Natural killer cell treated with Interleukin-12 subunit alpha and Interleukin-12 subunit beta and Interleukin-15 and Interleukin-18, amount 100 ng/mL, for 72 hours (primary cell): Measurements from ENCODE around the gene MACROD1. TPM values are rescaled to one million over a fixed set of nuclear protein-coding genes. Genes with fewer than 3 reads are reported as not detected.

Source experiments
- ATAC-seq, 2 donors: fragments of 150-1000 bp; cut with Tn5 transposase in 1 of 2; sonication (Bioruptor Pico), chemical (Tn5 transposase) in 1 of 2; 2 replicates each; pipeline ENCODE4 v1.10.0; 2021
- DNase-seq: peaks from one replicate; pipeline ENCODE4 v3.0.0; 2022; ENCODE audit warnings: low spot score
- H3K27ac Mint-ChIP-seq, 2 donors: 1 replicate in 1 of 2; 2 replicates in 1 of 2; pipeline ENCODE4 v1.8.0; 2022; ENCODE audit warnings: mixed read lengths in 2 of 2, mild to moderate bottlenecking in 1 of 2, moderate library complexity in 1 of 2
- H3K27me3 Mint-ChIP-seq, 2 donors: 1 replicate in 1 of 2; 2 replicates in 1 of 2; pipeline ENCODE4 v1.8.0; 2022; ENCODE audit warnings: mixed read lengths in 2 of 2
- H3K36me3 Mint-ChIP-seq: one replicate; pipeline ENCODE4 v1.8.0; 2022; ENCODE audit warnings: mixed read lengths
- H3K4me1 Mint-ChIP-seq, 2 donors: 1 replicate in 1 of 2; 2 replicates in 1 of 2; pipeline ENCODE4 v1.8.0; 2022; ENCODE audit warnings: low read depth in 2 of 2, mixed read lengths in 2 of 2, mild to moderate bottlenecking in 1 of 2
- H3K4me3 Mint-ChIP-seq: one replicate; pipeline ENCODE4 v1.8.0; 2022; ENCODE audit warnings: mixed read lengths
- H3K9me3 Mint-ChIP-seq: 2 replicates; pipeline ENCODE4 v1.8.0; 2022; ENCODE audit warnings: mixed read lengths
- total RNA-seq, 2 donors: library from RNA; stranded (reverse); gene quantifications; one replicate each; pipeline ENCODE4 v1.2.3, GENCODE V29; 2022

MACROD1 gene, protein sequence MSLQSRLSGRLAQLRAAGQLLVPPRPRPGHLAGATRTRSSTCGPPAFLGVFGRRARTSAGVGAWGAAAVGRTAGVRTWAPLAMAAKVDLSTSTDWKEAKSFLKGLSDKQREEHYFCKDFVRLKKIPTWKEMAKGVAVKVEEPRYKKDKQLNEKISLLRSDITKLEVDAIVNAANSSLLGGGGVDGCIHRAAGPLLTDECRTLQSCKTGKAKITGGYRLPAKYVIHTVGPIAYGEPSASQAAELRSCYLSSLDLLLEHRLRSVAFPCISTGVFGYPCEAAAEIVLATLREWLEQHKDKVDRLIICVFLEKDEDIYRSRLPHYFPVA
- 10 to 100 TPM in 1 of 2 donors, 1 to 10 TPM in 1; 3.0 to 12.7 TPM for total RNA-seq

DNA sequence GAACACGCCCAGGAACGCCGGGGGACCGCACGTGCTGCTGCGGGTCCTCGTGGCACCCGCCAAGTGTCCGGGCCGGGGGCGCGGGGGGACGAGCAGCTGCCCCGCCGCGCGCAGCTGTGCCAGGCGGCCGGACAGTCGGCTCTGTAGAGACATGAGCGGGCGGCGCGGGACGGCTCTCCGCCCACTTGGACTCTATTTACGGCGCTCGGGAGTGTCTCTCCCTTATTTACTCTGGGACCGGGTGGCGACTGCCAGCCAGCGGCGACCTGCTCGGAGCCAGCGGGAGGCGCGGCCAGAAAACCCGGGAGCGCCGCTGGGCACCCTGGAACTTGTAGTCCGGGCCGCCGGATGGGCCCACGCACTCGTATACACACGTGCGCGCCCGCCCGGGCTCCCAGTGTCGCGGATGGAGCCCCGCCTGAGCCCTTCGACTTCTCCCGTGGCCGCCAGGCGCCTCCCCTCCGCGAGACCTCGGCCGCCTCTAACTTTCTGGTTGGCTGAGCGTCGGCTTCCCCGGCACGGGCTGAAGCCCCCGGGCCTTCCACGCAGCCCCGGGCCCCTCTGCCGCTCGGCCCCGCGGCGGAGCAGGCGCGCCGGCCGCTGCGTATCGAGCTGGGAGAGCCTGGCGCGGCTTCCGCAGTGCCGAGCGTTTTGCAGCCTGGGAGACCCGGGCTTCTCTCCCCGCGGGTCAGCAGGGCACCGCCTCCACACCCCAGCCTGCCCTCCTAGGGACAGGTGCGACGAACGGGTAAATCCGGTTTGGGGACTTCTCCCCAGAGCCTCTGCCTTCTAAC lies at the start of gene MACROD1:
Gene MACROD1, minus strand, starts transcription at position 272 of the 794 bp plus-strand sequence. Its CDS starts 119 bp downstream, at position 153.
- peaks cover 6 to 8% of the 10 kb centered on the region in 2 donors for H3K4me1 Mint-ChIP-seq
- H3K4me3 Mint-ChIP-seq: peak within 1 kb of the TSS; percentile 87
- no peaks in the 10 kb centered on the region for H3K27me3 Mint-ChIP-seq
- ATAC-seq (peak; percentile 96), DNase-seq (peak; percentile 86)
- H3K27ac Mint-ChIP-seq: peak within 1 kb of the TSS in 1 of 2 donors; percentile 61
- H3K9me3 Mint-ChIP-seq: no peaks in the 10 kb centered on the region
- H3K36me3 Mint-ChIP-seq: no peaks in the 10 kb centered on the region

DNA sequence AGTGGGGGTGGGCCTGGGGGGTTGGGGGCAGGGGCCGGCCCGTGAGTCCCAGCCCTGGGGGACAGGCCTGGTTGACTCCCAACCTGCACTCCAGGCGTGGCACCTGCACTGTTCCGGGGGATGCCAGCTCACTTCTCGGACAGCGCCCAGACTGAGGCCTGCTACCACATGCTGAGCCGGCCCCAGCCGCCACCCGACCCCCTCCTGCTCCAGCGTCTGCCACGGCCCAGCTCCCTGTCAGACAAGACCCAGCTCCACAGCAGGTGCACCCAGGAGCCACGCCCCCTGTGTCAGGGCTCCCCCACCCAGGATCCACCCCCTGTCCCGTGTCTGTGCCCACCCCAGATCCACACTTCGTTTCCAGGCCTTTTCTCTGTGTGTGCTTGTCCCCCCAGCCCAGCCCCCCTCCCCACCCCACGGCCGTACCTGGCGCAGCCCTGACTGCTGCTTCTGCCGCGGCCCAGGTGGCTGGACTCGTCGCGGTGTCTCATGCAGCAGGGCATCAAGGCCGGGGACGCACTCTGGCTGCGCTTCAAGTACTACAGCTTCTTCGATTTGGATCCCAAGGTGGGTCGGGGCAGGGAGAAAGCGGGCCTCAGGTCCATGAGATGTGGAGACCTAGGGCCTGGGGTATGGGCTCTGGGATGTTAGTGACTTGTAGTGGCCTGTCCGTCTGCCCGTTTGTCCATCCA lies 45.4 kb upstream of the MACROD1 start:
- no peaks in the 10 kb centered on the region for H3K9me3 Mint-ChIP-seq
- ATAC-seq (no peak), DNase-seq (no peak)
- peak overlapping the region; percentile 13 to 68 for H3K27ac Mint-ChIP-seq
- H3K4me3 Mint-ChIP-seq: no peak overlapping the region
- H3K4me1 Mint-ChIP-seq: peaks cover 27 to 41% of the 10 kb centered on the region in 2 donors
- no peaks in the 10 kb centered on the region for H3K27me3 Mint-ChIP-seq
- H3K36me3 Mint-ChIP-seq: peaks cover 14% of the 10 kb centered on the region

DNA sequence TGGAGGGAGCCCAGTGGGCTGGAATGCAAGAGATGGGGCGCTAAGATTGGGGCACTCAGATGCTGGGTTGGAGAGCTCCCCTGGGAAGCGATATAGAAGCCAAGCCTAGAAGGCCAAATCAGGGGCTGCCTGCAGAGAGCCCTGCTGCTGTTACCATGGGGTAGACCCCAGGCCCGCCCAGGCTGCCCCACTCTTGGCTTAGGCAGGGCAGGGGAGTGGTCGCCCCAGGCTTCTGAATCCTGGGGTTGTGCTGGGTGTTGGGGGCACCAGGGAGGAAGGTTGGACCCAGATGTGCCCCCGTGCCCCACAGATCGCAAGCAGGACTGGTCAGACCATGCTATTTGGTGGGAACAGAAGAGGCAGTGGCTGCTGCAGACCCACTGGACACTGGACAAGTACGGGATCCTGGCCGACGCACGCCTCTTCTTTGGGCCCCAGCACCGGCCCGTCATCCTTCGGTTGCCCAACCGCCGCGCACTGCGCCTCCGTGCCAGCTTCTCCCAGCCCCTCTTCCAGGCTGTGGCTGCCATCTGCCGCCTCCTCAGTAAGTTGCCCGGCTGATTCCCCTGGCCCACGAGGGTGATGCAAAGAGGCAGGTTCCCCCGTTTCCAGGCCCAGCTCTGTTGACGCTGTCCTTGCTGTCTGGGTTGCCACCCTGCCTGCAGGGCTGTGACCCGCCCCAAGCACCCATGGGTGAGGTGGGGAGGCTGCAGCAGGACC lies 44.5 kb upstream of the MACROD1 start:
- H3K36me3 Mint-ChIP-seq: peaks cover 14% of the 10 kb centered on the region

DNA sequence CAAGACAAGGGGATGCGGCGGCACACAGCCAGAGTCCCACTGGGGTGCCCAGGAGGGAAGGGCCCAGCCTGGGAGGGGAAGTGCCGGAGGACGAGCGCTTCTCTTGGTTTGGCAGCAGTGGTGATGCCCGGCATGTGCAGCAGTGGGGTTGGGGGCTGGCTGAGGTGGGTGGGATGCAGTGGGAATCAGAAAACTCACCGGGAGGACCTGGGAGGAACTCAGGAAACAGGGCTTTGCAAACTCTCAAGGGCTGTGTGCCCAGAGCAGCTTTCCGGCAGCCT lies 43.6 kb upstream of the MACROD1 start:
- Mint-ChIP-seq H3K4me3 (peak overlapping the region; percentile 90), H3K9me3 (no peaks in the 10 kb centered on the region), H3K36me3 (peaks cover 11% of the 10 kb centered on the region), H3K27ac (peak overlapping the region; percentile 95 to 97), H3K4me1 (peaks cover 25 to 49% of the 10 kb centered on the region in 2 donors), H3K27me3 (no peaks in the 10 kb centered on the region)
- ATAC-seq: no peak
- DNase-seq: no peak

More for the DNA sequence above, 44.5 kb upstream of the MACROD1 start:
- ATAC-seq (no peak), DNase-seq (no peak)
- Mint-ChIP-seq H3K27ac (peak overlapping the region in 1 of 2 donors; percentile 97), H3K4me1 (peaks cover 27 to 49% of the 10 kb centered on the region in 2 donors), H3K27me3 (no peaks in the 10 kb centered on the region), H3K4me3 (no peak overlapping the region), H3K9me3 (no peaks in the 10 kb centered on the region)

DNA sequence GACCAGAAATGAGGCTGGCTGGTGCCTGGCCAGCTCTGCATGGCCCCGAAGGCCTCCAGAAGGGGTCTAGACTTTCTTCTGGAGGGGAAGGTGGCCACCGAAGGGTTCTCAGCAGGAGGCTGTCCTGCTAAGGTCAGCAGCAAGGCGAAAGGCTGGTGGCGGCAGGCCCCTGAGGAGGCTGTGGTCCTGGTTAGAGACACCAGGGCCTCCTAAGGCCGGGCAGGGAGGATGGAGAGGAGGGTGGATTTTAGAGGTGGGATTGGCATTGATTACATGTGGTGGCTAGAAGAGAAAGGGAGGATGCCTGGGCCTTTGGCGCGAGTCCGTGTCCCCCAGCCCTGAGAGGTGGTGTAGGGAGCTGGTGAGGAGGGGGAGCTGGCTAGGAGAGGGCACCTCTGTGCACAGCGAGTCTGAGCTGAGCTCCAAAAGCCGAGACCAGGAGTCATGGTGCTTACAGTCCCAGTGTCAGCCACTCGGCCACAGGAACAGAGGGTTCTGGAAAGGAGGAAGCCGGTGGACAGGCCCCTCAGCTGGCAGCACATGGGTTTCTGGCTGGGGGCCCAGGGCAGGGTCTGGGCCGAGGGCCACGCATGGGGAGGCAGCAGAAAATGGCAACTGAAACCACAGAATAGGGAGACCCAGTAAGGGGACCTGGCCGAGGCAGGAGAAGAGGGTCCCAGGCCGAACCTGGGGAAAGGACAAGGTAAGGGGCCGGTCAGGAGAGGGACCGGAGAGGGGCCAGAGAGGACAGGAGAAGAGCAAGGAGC lies 43.1 kb upstream of the MACROD1 start:
- peaks cover 30 to 53% of the 10 kb centered on the region in 2 donors for H3K4me1 Mint-ChIP-seq
- H3K36me3 Mint-ChIP-seq: peaks cover 16% of the 10 kb centered on the region
- peak overlapping the region; percentile 95 to 97 for H3K27ac Mint-ChIP-seq

DNA sequence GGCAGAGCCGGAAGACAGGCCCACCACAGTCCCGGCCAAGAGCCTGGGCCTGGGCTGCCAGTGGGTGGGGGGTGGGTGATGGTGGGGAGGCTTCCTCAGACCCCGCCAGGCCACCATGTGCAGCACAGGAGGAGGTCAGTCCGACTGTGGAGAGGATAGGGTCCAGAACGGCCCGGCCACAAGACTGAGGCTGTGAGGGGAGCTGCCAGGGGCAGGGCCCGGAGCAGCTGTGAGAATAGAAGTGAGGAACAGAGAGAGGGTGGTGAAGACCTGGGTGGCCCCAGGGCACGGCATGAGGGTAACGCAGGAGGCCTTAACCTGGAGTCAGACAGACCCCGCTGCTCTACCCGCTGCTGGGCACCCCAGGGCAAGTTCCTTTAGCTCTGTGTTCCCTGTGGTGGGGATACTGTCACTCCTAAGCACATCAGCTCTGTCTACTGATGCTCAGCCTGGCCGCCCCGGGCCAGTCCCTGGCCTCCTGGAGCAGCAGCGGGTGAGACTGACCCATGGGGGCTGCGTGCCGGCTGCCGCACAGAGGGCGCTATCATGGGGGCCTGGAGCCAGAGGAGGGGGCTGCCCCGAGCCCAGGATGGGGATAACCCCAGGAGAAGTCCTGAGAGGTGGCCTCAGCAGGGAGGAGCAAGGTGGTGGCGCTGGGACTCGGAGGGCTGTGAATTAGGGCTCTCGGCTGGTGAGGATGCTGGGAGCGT lies 42.3 kb upstream of the MACROD1 start:
- H3K27ac Mint-ChIP-seq: peak overlapping the region; percentile 95 to 97

More for the DNA sequence above, 43.1 kb upstream of the MACROD1 start:
- ATAC-seq (no peak), DNase-seq (no peak)
- H3K4me3 Mint-ChIP-seq: peak overlapping the region; percentile 90
- H3K9me3 Mint-ChIP-seq: no peaks in the 10 kb centered on the region
- no peaks in the 10 kb centered on the region for H3K27me3 Mint-ChIP-seq

DNA sequence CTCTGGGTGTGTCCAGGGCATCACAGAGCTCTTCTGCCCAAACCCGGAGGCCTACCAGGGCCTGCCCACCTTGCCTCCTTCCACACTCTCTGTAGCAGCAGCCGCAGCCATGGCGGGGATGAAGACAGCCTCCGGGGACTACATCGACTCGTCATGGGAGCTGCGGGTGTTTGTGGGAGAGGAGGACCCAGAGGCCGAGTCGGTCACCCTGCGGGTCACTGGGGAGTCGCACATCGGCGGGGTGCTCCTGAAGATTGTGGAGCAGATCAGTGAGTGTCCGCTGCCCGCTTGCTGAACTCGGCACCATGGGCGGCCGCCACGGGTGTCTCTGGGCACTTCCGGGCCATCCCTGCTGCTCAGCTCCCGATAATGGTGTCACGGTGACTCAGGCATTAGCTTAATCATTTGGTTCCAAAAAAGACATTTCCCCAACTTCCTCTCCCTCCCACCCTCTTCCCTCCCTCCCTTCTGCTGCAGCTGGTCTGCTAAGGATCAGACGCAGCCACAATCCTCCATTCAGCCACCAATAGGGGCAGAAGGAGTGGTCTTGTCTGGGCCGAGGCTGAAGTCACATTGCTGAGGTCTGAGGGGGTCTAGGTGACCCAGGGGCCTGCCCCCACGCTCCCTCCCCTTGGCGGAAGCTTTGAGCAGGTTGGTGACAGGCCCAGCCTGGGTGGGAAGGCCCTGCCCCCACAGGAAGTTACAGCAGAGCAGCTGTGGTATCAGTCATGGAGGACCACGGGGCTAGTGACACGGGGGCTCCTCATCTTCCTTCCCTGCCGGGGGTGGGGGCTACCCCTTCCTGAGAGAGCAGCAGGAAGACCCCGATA lies 41.6 kb upstream of the MACROD1 start:
- ATAC-seq (peak; percentile 89 to 92), DNase-seq (peak; percentile 93)
- peaks cover 31 to 47% of the 10 kb centered on the region in 2 donors for H3K4me1 Mint-ChIP-seq
- peak overlapping the region; percentile 95 to 97 for H3K27ac Mint-ChIP-seq
- no peaks in the 10 kb centered on the region for H3K27me3 Mint-ChIP-seq
- no peaks in the 10 kb centered on the region for H3K9me3 Mint-ChIP-seq
- peak overlapping the region; percentile 90 for H3K4me3 Mint-ChIP-seq
- H3K36me3 Mint-ChIP-seq: peaks cover 28% of the 10 kb centered on the region

More for the DNA sequence above, 42.3 kb upstream of the MACROD1 start:
- H3K27me3 Mint-ChIP-seq: no peaks in the 10 kb centered on the region
- no peak for DNase-seq
- peaks cover 32 to 53% of the 10 kb centered on the region in 2 donors for H3K4me1 Mint-ChIP-seq
- H3K36me3 Mint-ChIP-seq: peaks cover 22% of the 10 kb centered on the region
- ATAC-seq: peak in 1 of 2 donors; percentile 0
- H3K4me3 Mint-ChIP-seq: peak overlapping the region; percentile 90
- H3K9me3 Mint-ChIP-seq: no peaks in the 10 kb centered on the region

DNA sequence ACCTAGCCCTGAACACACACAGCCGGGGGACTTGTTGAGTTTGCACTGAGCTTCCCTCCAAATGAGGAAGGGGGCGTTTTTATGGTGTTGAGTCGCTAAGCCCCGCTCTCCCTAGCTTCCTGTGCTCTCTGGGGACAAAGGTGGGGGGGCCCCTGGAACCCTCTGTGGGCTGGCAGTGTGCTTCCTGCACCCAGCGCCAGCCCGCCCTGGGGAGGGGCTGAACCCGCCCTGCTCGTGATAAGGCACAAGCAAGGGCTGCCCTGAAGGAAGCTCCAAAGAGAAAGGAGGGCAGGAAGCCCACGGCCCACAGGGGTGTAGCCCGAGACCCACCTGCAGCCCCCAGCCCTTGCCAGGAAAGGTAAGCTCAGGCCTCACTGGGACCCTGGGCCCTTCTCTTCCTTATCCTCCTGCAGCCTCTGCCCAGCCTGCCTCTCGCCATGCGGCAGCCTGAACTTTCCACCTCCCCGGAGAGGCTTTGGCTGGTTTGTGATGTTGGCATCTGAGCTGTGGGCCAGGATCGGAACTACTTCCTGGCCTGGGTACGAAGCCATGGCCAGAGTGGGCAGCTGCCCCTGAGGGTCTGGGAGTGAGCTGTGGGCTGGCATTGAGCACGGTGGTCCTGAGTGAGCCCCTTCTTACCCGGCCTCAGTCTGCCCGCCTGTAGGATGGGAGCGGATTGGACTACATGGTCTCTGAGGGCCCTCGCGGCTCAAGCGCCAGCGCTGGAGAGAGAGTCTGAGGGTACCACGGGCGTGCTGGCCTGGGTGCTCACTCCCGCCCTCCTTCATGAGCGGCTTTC lies 40.7 kb upstream of the MACROD1 start, which contains the start of gene FERMT3:
Gene FERMT3, plus strand, starts transcription at position 265 of the 799 bp plus-strand sequence. CDS start 644 bp downstream, outside the sequence.
- Mint-ChIP-seq H3K27me3 (no peaks in the 10 kb centered on the region), H3K4me3 (peak within 1 kb of the TSS; percentile 90), H3K36me3 (peaks cover 25% of the 10 kb centered on the region), H3K4me1 (peaks cover 27 to 41% of the 10 kb centered on the region in 2 donors), H3K27ac (peak within 1 kb of the TSS; percentile 95 to 97), H3K9me3 (no peaks in the 10 kb centered on the region)
- DNase-seq: peak; percentile 84
- peak; percentile 57 to 67 for ATAC-seq

DNA sequence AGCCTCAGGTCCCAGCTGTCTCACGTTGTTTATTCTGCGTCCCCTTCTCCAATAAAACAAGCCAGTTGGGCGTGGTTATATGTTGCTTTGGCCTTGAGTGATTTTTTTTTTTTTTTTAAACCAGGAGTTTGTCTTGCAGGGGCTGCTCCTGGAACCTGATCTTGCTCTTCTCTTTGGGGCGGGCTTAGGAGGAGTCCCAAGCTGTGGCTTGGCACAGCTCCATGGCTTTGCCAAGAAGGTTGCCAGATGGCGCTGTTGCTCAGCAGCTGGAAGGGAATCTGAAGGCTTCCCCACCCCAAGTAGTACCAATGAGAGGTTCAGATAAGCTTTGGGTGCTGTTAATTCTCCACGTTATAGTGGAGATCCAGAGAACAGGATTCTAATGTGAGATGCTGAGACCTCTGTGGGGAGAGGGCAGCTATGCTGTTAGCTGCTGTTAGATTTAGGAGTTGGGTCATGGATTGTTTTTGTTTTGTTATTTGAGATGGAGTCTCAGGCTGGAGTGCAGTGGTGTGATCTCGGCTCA lies 38.6 kb upstream of the MACROD1 start:
- H3K4me1 Mint-ChIP-seq: peaks cover 31 to 40% of the 10 kb centered on the region in 2 donors

DNA sequence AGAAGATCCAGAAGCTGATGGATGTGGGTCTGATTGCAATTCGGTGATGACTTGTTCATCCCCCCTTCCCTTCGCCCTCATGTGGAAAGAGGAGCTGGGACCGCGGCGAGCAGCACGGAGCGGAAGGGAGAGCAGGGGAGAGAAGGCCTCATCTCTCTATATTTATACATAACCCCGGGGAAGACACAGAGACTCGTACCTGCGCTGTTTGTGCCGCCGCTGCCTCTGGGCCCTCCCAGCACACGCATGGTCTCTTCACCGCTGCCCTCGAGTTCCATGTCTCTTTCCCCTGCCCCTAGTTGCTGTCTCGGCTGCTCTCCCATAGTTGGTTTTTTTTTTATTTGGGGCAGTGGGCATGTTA lies 38.1 kb upstream of the MACROD1 start:
- no peak for ATAC-seq
- Mint-ChIP-seq H3K4me1 (peaks cover 28 to 38% of the 10 kb centered on the region in 2 donors), H3K36me3 (peaks cover 36% of the 10 kb centered on the region), H3K4me3 (no peak overlapping the region), H3K9me3 (no peaks in the 10 kb centered on the region), H3K27ac (peak overlapping the region; percentile 95 to 97), H3K27me3 (no peaks in the 10 kb centered on the region)
- no peak for DNase-seq

More for the DNA sequence above, 38.6 kb upstream of the MACROD1 start:
- DNase-seq: peak; percentile 80
- Mint-ChIP-seq H3K36me3 (peaks cover 36% of the 10 kb centered on the region), H3K27me3 (no peaks in the 10 kb centered on the region), H3K27ac (peak overlapping the region; percentile 95 to 97), H3K9me3 (no peaks in the 10 kb centered on the region), H3K4me3 (peak overlapping the region; percentile 76)
- ATAC-seq: no peak
